Caco-2 (cell line): Measurements from ENCODE around the gene ADORA1. TPM values are rescaled to one million over a fixed set of nuclear protein-coding genes. Genes with fewer than 3 reads are reported as not detected.

ENCODE experiments used
- BruUV-seq: library from RNA; stranded (reverse); fragments of 400-500 nt; replicated peaks from 2 replicates; lab custom pipeline; 2021; lab: Mats Ljungman, UMichigan
- CTCF ChIA-PET: fragments of 300-600 bp; sonication (Branson Sonifier 250); formaldehyde crosslinking; loops from one replicate; lab custom pipeline; 2022; ENCODE audit warnings: antibody characterized with exemption; lab: Charles Lee
- POLR2A ChIA-PET: fragments of 300-600 bp; sonication (Branson Sonifier 250); formaldehyde crosslinking; loops from one replicate; lab custom pipeline; 2022; ENCODE audit warnings: antibody characterized with exemption; lab: Charles Lee
- DNase-seq, 2 experiments: peaks; one replicate each; pipeline versions ENCODE4 v3.0.0 to v3.0.0-alpha.2; 2020 to 2022
- H3K27me3 ChIP-seq: replicated peaks from 2 replicates; pipeline ENCODE4 v1.6.0; 2011; ENCODE audit warnings: low read length; ENCODE audit not compliant: control insufficient read depth, insufficient read depth
- H3K36me3 ChIP-seq: 2 replicates; pipeline ENCODE4 v1.5.1; 2011; ENCODE audit warnings: low read length; ENCODE audit not compliant: control insufficient read depth, insufficient read depth
- H3K4me1 ChIP-seq: fragments of 250-450 bp; sonication (Bioruptor Pico); 2 replicates; pipeline ENCODE4 v1.5.1; 2020; ENCODE audit warnings: mild to moderate bottlenecking
- H3K4me3 ChIP-seq: 2 replicates; pipeline ENCODE4 v1.5.1; 2011; ENCODE audit warnings: low read depth, mild to moderate bottlenecking, control low read depth, low read length
- H3K9me3 ChIP-seq: fragments of 250-450 bp; sonication (Bioruptor Pico); 2 replicates; pipeline ENCODE4 v1.5.1; 2020; ENCODE audit warnings: mild to moderate bottlenecking, moderate library complexity
- H3K27ac Mint-ChIP-seq: one replicate; pipeline ENCODE4 v1.8.0; 2022; ENCODE audit warnings: mixed read lengths; ENCODE audit not compliant: unreplicated experiment
- H3K27me3 Mint-ChIP-seq: one replicate; pipeline ENCODE4 v1.8.0; 2022; ENCODE audit warnings: mixed read lengths; ENCODE audit not compliant: insufficient read depth, unreplicated experiment
- H3K36me3 Mint-ChIP-seq: one replicate; pipeline ENCODE4 v1.8.0; 2022; ENCODE audit warnings: mild to moderate bottlenecking, mixed read lengths; ENCODE audit not compliant: insufficient read depth, unreplicated experiment
- H3K4me1 Mint-ChIP-seq: one replicate; pipeline ENCODE4 v1.8.0; 2022; ENCODE audit warnings: low read depth, mixed read lengths; ENCODE audit not compliant: unreplicated experiment
- H3K4me3 Mint-ChIP-seq: one replicate; pipeline ENCODE4 v1.8.0; 2022; ENCODE audit warnings: mild to moderate bottlenecking, moderate library complexity, mixed read lengths; ENCODE audit not compliant: unreplicated experiment
- H3K9me3 Mint-ChIP-seq: one replicate; pipeline ENCODE4 v1.8.0; 2022; ENCODE audit warnings: mixed read lengths; ENCODE audit not compliant: unreplicated experiment
- CTCF ChIP-seq, 2 experiments: fragments of 200-600 bp in 1 of 2; IDR thresholded peaks; 1 replicate in 1 of 2; 2 replicates in 1 of 2; pipeline versions ENCODE4 v1.5.1 to v1.8.0; 2011 to 2022; ENCODE audit warnings: antibody characterized with exemption in 1 of 2, control low read depth in 1 of 2, inconsistent platforms in 1 of 2, low read depth in 1 of 2, low read length in 1 of 2, mild to moderate bottlenecking in 1 of 2, moderate library complexity in 1 of 2; ENCODE audit not compliant: insufficient read depth in 1 of 2, severe bottlenecking in 1 of 2, unreplicated experiment in 1 of 2
- intact Hi-C: fragments of 100-400 bp; cut with micrococcal nuclease; formaldehyde crosslinking; loops from one replicate; pipeline ENCODE4 v1.10.0; 2022; ENCODE audit not compliant: unreplicated experiment
- total RNA-seq: library from RNA; stranded (reverse); gene quantifications from 2 replicates; pipeline ENCODE4 v1.2.3, GENCODE V29; 2022

ADORA1 gene
- total RNA-seq, 1 experiment from 2014 or later = 46.0 TPM

GRCh38 chr1:203124546-203125317 lies 2.8 kb upstream of the ADORA1 start:
- Histone ChIP-seq H3K27me3 (no peaks in the 10 kb centered on the region), H3K4me3 (no peak overlapping the region), H3K36me3 (no peaks in the 10 kb centered on the region), H3K4me1 (peaks cover 16% of the 10 kb centered on the region), H3K9me3 (no peaks in the 10 kb centered on the region)
- peaks cover 6% of the 10 kb centered on the region for H3K36me3 Mint-ChIP-seq
- CTCF ChIA-PET = no interaction called here
- no peaks in the 10 kb centered on the region for H3K9me3 Mint-ChIP-seq
- H3K4me1 Mint-ChIP-seq = peaks cover 26% of the 10 kb centered on the region
- TF ChIP-seq CTCF (IDR thresholded peaks at IDR 0.05; ENCODE audit: insufficient read depth in 1 of 2, low read depth in 1 of 2, low read length in 1 of 2, severe bottlenecking in 1 of 2, unreplicated experiment in 1 of 2) = no peak
- no peak for DNase-seq
- no peaks in the 10 kb centered on the region for H3K27me3 Mint-ChIP-seq
- no peak overlapping the region for H3K4me3 Mint-ChIP-seq
- POLR2A ChIA-PET = no interaction called here
- no TSS peak for BruUV-seq
- intact Hi-C loops = loop anchor here (5.0 kb wide), 1 partner anchor 48 kb away; no protein-coding TSS in a partner anchor
- H3K27ac Mint-ChIP-seq = no peak overlapping the region

GRCh38 chr1:203126151-203126865 lies 1.2 kb upstream of the ADORA1 start:
- POLR2A ChIA-PET = no interaction called here
- peak in 1 of 2 experiments; percentile 44 for DNase-seq
- peaks cover 26% of the 10 kb centered on the region for H3K4me1 Mint-ChIP-seq
- peak; percentile 45 to 50 for TF ChIP-seq CTCF (IDR thresholded peaks at IDR 0.05; ENCODE audit: insufficient read depth in 1 of 2, low read depth in 1 of 2, low read length in 1 of 2, severe bottlenecking in 1 of 2, unreplicated experiment in 1 of 2)
- intact Hi-C loops = loop anchor here (5.0 kb wide), 1 partner anchor 46 kb away; no protein-coding TSS in a partner anchor
- Histone ChIP-seq H3K27me3 (no peaks in the 10 kb centered on the region), H3K4me3 (no peak overlapping the region), H3K4me1 (peaks cover 16% of the 10 kb centered on the region), H3K36me3 (no peaks in the 10 kb centered on the region), H3K9me3 (no peaks in the 10 kb centered on the region)
- CTCF ChIA-PET = interaction anchor here (0.6 to 3.3 kb wide), 13 partner anchors 8 to 201 kb away, joined by 3 to 56 read pairs (median 4); no protein-coding TSS in a partner anchor
- peak overlapping the region; percentile 84 for H3K4me3 Mint-ChIP-seq
- H3K9me3 Mint-ChIP-seq = no peaks in the 10 kb centered on the region
- H3K27me3 Mint-ChIP-seq = no peaks in the 10 kb centered on the region
- peaks cover 12% of the 10 kb centered on the region for H3K36me3 Mint-ChIP-seq
- no TSS peak for BruUV-seq
- H3K27ac Mint-ChIP-seq = no peak overlapping the region
